GM23248 (cell line): ENCODE results near the gene ZNRD2. TPM values are rescaled to one million over a fixed set of nuclear protein-coding genes. Genes with fewer than 3 reads are reported as not detected.

Source experiments
- DNase-seq: peaks from one replicate; pipeline ENCODE4 v3.0.0-alpha.2; 2015
- H2AFZ ChIP-seq: fragments of 200-600 bp; sonication (generic); 2 replicates; pipeline ENCODE4 v1.6.1; 2016; ENCODE audit warnings: antibody characterized with exemption
- H3F3A ChIP-seq: fragments of 200-600 bp; sonication (generic); 2 replicates; pipeline ENCODE4 v1.6.1; 2016; ENCODE audit warnings: mild to moderate bottlenecking, antibody characterized with exemption, mixed run types; ENCODE audit not compliant: insufficient read depth
- H3K27ac ChIP-seq: fragments of 200-600 bp; sonication (generic); 2 replicates; pipeline ENCODE4 v1.5.1; 2016; ENCODE audit warnings: mild to moderate bottlenecking
- H3K27me3 ChIP-seq: fragments of 200-600 bp; sonication (generic); replicated peaks from 2 replicates; pipeline ENCODE4 v1.6.1; 2016; ENCODE audit warnings: mild to moderate bottlenecking; ENCODE audit not compliant: insufficient read depth
- H3K36me3 ChIP-seq: fragments of 200-600 bp; sonication (generic); 2 replicates; pipeline ENCODE4 v1.6.1; 2016; ENCODE audit warnings: low read depth, mild to moderate bottlenecking
- H3K4me1 ChIP-seq: fragments of 200-600 bp; sonication (generic); 2 replicates; pipeline ENCODE4 v1.6.1; 2016; ENCODE audit warnings: mild to moderate bottlenecking; ENCODE audit not compliant: insufficient read depth
- H3K4me2 ChIP-seq: fragments of 200-600 bp; sonication (generic); one replicate; pipeline ENCODE4 v1.6.1; 2016; ENCODE audit warnings: mild to moderate bottlenecking; ENCODE audit not compliant: unreplicated experiment
- H3K4me3 ChIP-seq: fragments of 200-600 bp; sonication (generic); 2 replicates; pipeline ENCODE4 v1.5.1; 2016; ENCODE audit warnings: mild to moderate bottlenecking
- H3K79me2 ChIP-seq: fragments of 200-600 bp; sonication (generic); 2 replicates; pipeline ENCODE4 v1.6.1; 2016; ENCODE audit warnings: mild to moderate bottlenecking; ENCODE audit not compliant: insufficient read depth
- H3K9ac ChIP-seq: fragments of 200-600 bp; sonication (generic); 2 replicates; pipeline ENCODE4 v1.6.1; 2016; ENCODE audit warnings: mild to moderate bottlenecking
- H3K9me2 ChIP-seq: fragments of 200-600 bp; sonication (generic); 2 replicates; pipeline ENCODE4 v1.6.1; 2016; ENCODE audit warnings: mixed run types, mild to moderate bottlenecking, moderate library complexity; ENCODE audit not compliant: insufficient read depth
- H3K9me3 ChIP-seq: fragments of 200-600 bp; sonication (generic); one replicate; pipeline ENCODE4 v1.6.1; 2017; ENCODE audit warnings: low read depth
- H4K20me1 ChIP-seq: fragments of 200-600 bp; sonication (generic); 2 replicates; pipeline ENCODE4 v1.6.0; 2016; ENCODE audit not compliant: insufficient read depth
- EZH2 ChIP-seq: fragments of 200-600 bp; sonication (generic); IDR thresholded peaks from 2 replicates; pipeline ENCODE4 v1.6.1; 2018; ENCODE audit warnings: antibody characterized with exemption, mild to moderate bottlenecking; ENCODE audit not compliant: insufficient read depth, poor library complexity, severe bottlenecking
- EZH2phosphoT487 ChIP-seq: fragments of 200-600 bp; sonication (generic); IDR thresholded peaks from 2 replicates; pipeline ENCODE4 v1.6.1; 2018; ENCODE audit warnings: antibody characterized with exemption, moderate library complexity, mild to moderate bottlenecking, low read depth; ENCODE audit not compliant: insufficient read depth
- WGBS, 2 experiments: methylation state at CpG; one replicate each; pipeline ENCODE4 v1.1.6; 2015 to 2017; ENCODE audit warnings: low lambda C conversion rate in 2 of 2, low coverage in 1 of 2; ENCODE audit errors: missing lambda C conversion rate in 2 of 2; 5-methylcytosine and 5-hydroxymethylcytosine counted together
- in situ Hi-C: fragments of 300-500 bp; cut with MboI; formaldehyde crosslinking; loops from 2 replicates; pipeline ENCODE4 v1.15.0; 2020
- polyA plus RNA-seq: library from polyadenylated mRNA; unstranded; fragments of >200 nt; fragmentation: Nextera tagmentation; extraction: Ambion mirVana; gene quantifications from 2 replicates; pipeline ENCODE4 v1.2.1, GENCODE V29; 2016
- total RNA-seq: library from RNA; depleted of rRNA; stranded (reverse); fragments of >200 nt; shearing (Covaris generic); gene quantifications from 2 replicates; pipeline ENCODE4 v1.2.3, GENCODE V29; 2014

ZNRD2 gene
- total and polyA plus RNA-seq, 2 experiments from 2014 or later: 54.5 to 74.9 TPM

DNA sequence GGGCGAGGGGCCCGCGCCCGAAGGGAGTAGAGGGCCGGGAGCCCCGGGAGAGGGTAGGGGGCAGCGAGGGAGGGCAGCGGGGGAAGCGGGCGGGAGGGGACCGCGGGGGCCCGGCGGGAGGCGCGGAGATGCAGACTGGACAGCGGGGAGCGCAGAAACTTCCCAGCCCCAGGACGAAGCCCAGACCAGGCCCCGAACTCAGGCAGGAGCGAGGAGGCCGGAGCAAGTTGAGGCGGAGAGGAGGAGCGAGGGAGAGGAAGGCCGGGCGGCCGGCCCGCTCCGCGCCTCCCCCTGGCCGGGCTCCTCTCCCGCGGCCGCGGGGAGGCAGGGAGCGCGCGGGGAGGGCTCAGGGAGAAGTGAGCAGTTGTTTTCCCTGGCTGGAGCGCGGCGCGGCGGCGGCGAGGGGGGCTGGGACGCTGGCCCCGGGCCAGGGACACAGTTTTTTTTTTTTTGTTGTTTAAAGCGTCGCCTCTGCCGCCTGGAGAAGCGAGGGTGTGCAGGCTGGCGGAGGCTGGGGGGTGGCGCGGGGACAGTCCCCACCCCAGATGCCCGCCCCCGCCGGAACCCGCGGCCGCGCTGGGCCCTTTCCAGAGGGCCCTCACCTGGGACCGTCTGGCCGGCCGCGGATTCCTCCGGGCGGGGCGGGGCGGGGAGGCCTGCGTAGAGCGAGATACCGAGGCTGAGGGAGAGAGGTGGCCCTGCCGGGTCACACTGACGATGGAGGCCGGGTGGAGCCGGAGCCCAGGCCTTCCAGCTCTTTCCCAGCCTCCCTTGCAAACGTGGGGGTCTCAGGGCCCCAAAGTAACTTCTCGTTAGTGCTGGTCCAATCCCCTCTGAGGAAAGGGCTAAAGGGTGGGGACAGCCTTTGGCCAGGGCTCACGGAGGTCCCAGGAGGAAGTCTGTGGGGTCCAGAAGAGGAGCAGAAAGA, 12.0 kb upstream of the ZNRD2 start, which contains the start of gene LTBP3:
Gene LTBP3 (minus strand): TSS at position 358 of the 928 bp plus-strand sequence. CDS start 400 bp downstream, outside the sequence.
- in situ Hi-C loops: no loop called here
- Histone ChIP-seq H4K20me1 (no peaks in the 10 kb centered on the region), H3K9me2 (no peaks in the 10 kb centered on the region), H3K4me1 (peaks cover 47% of the 10 kb centered on the region), H3K27me3 (no peaks in the 10 kb centered on the region), H2AFZ (peak within 1 kb of the TSS; percentile 58), H3K4me2 (peak within 1 kb of the TSS; percentile 83), H3K36me3 (no peaks in the 10 kb centered on the region), H3K9ac (peak within 1 kb of the TSS; percentile 87), H3F3A (peaks cover 45% of the 10 kb centered on the region), H3K9me3 (no peaks in the 10 kb centered on the region), H3K79me2 (peaks cover 34% of the 10 kb centered on the region), H3K4me3 (peak within 1 kb of the TSS; percentile 84), H3K27ac (peak within 1 kb of the TSS; percentile 89)
- DNase-seq: peak; percentile 90
- TF ChIP-seq EZH2phosphoT487 (no peak), EZH2 (no peak)
- 1 to 6% methylated on average over 8 to 73 of the region's 79 CpGs for WGBS, 2 experiments

DNA sequence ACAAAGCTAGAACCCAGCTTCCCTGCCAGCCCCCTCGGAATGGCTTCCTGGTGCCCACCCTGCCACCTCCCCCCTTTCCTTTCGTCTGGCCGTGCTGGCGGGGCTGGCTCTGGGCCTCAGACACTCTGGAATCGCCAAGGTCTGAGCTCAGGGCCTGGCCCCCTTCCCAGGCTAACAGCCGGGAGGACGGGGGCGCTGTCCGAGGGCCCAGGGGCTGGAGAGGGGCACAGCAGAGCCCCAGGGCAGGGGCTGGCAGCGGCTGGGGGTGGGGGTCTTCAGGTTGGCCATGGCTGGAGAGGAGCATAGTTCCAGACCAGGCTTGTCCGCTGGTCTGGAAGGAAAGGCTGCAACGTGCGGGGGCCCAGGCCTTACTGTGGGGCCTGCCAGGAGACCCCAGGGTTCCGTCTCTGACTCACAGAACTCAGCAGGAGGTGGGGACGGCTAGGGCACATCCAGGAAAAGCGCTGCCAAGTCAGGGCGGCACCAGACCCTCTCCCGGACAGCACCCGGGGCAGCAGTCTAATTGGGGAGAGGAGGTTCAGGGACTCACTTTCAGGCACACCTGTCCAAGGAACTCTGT, 11.3 kb upstream of the ZNRD2 start:
- Histone ChIP-seq H3K27me3 (no peaks in the 10 kb centered on the region), H3K9me2 (no peaks in the 10 kb centered on the region), H3K4me3 (peak overlapping the region; percentile 84), H3K9ac (peak overlapping the region; percentile 87), H3K9me3 (no peaks in the 10 kb centered on the region), H3K79me2 (peaks cover 32% of the 10 kb centered on the region), H3K36me3 (no peaks in the 10 kb centered on the region), H3K4me2 (peak overlapping the region; percentile 83), H3K4me1 (peaks cover 47% of the 10 kb centered on the region), H4K20me1 (no peaks in the 10 kb centered on the region), H3K27ac (peak overlapping the region; percentile 89), H3F3A (peaks cover 45% of the 10 kb centered on the region), H2AFZ (peak overlapping the region; percentile 58)
- in situ Hi-C loops: no loop called here
- no peak for TF ChIP-seq EZH2
- no peak for TF ChIP-seq EZH2phosphoT487
- peak; percentile 79 for DNase-seq
- WGBS, 2 experiments: 8 to 18% methylated on average over 14 to 17 of the region's 19 CpGs

DNA sequence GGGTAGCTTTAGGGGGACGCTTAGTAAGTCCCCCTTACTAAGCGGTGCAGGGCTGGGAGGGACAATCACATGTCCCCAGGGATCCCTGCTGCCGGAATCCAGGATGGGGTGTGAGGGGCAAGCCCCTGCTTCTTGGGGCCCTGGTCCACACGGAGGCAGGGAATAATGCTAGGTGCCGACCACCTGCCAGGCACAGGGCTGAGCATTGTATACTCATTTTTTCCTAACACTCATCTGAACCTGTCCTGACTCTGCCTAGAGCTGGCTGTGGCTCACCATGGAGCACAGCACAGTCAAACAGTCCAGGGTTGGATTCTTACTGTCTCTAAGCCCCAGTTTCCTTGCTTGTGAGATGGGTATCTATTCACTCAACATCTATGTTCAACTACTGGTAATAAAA, 10.7 kb upstream of the ZNRD2 start:
- in situ Hi-C loops: no loop called here
- 42 to 45% methylated on average over 5 of the region's 5 CpGs for WGBS, 2 experiments
- H3K9me3 ChIP-seq: no peaks in the 10 kb centered on the region
- no peaks in the 10 kb centered on the region for H4K20me1 ChIP-seq
- no peaks in the 10 kb centered on the region for H3K9me2 ChIP-seq
- H3K36me3 ChIP-seq: no peaks in the 10 kb centered on the region
- H3K79me2 ChIP-seq: peaks cover 27% of the 10 kb centered on the region
- no peak overlapping the region for H2AFZ ChIP-seq
- peaks cover 45% of the 10 kb centered on the region for H3F3A ChIP-seq
- no peak for TF ChIP-seq EZH2phosphoT487
- no peak for TF ChIP-seq EZH2
- peak; percentile 69 for DNase-seq
- H3K4me1 ChIP-seq: peaks cover 47% of the 10 kb centered on the region
- H3K4me3 ChIP-seq: no peak overlapping the region
- peak overlapping the region; percentile 89 for H3K27ac ChIP-seq
- H3K4me2 ChIP-seq: peak overlapping the region; percentile 10
- peak overlapping the region; percentile 87 for H3K9ac ChIP-seq
- no peaks in the 10 kb centered on the region for H3K27me3 ChIP-seq

DNA sequence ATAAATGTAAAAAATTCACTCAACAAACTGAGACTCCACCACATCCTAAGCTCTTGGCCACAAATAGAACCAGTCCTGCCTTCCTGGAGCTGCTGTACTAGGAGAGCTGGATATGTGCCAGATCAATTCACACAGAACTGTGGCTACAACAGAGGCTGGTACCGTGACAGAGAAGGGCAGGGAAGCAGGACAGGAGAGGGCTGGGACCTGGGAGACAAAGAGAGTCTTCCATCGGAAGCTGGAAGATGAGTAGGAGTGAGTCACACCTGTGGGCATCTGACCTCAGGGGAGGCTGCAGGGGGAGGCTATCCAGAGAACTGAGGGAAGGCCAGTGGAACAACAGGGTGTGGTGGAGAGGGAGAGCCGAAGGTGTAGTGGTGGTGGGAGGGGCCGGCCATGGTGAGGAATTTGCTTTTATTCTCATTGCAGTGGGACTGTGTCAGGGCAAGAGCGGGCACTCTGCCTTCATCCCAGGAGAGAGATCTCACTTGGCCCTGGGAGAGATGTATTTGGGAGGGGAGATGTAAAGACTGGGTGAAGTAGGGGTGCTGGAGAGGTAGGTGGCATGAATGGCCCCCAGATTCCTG, 10.2 kb upstream of the ZNRD2 start:
- Histone ChIP-seq H3F3A (peaks cover 45% of the 10 kb centered on the region), H3K36me3 (no peaks in the 10 kb centered on the region), H3K27ac (peak overlapping the region; percentile 89), H3K9me3 (no peaks in the 10 kb centered on the region), H3K4me2 (peak overlapping the region; percentile 10), H3K4me1 (peaks cover 43% of the 10 kb centered on the region), H2AFZ (no peak overlapping the region), H3K9ac (peak overlapping the region; percentile 87), H3K79me2 (peaks cover 22% of the 10 kb centered on the region), H3K4me3 (no peak overlapping the region), H4K20me1 (no peaks in the 10 kb centered on the region), H3K9me2 (no peaks in the 10 kb centered on the region), H3K27me3 (no peaks in the 10 kb centered on the region)
- in situ Hi-C loops: no loop called here
- WGBS, 2 experiments: 6 to 15% methylated on average over 5 of the region's 5 CpGs
- no peak for TF ChIP-seq EZH2phosphoT487
- TF ChIP-seq EZH2: no peak
- DNase-seq: peak; percentile 90
